IMR-90 (cell line): ENCODE measurements around the gene SLC6A7. TPM values are rescaled to one million over a fixed set of nuclear protein-coding genes. Genes with fewer than 3 reads are reported as not detected.

Source experiments
- ATAC-seq: fragments of 200-7000 bp; cut with Tn5 transposase; 2 replicates; pipeline ENCODE4 v1.9.1; 2020; ENCODE audit warnings: low read depth, mild to moderate bottlenecking, moderate library complexity
- BruUV-seq: library from RNA; stranded (reverse); fragments of 400-500 nt; replicated peaks from 2 replicates; lab custom pipeline; 2021; lab: Mats Ljungman, UMichigan
- CTCF ChIA-PET: fragments of 300-600 bp; formaldehyde crosslinking; extraction: SDS; loops from one replicate; lab custom pipeline; 2021; ENCODE audit warnings: antibody characterized with exemption; lab: Yijun Ruan, JAX
- POLR2A ChIA-PET: fragments of 300-600 bp; sonication (Branson Sonifier 250); formaldehyde crosslinking; loops from one replicate; lab custom pipeline; 2022; ENCODE audit warnings: antibody characterized with exemption; ENCODE audit not compliant: unreplicated experiment; lab: Charles Lee
- DNase-seq: peaks from one replicate; pipeline ENCODE4 v3.0.0; 2013
- H2AFZ ChIP-seq: replicated peaks from 2 replicates; pipeline ENCODE3; 2013; ENCODE audit warnings: low read length, mild to moderate bottlenecking; ENCODE audit not compliant: poor library complexity
- H2AK5ac ChIP-seq: 2 replicates; pipeline ENCODE4 v1.6.1; 2013; ENCODE audit warnings: low read depth, low read length, inconsistent platforms
- H2AK9ac ChIP-seq: replicated peaks from 2 replicates; pipeline ENCODE3; 2013; ENCODE audit warnings: mild to moderate bottlenecking, low read depth, low read length, moderate library complexity; ENCODE audit not compliant: poor library complexity
- H2BK120ac ChIP-seq: 2 replicates; pipeline ENCODE4 v1.6.1; 2013; ENCODE audit warnings: low read depth, low read length, inconsistent platforms
- H2BK15ac ChIP-seq: 3 replicates; pipeline ENCODE4 v1.6.1; 2013; ENCODE audit warnings: low read depth, low read length, inconsistent platforms
- H2BK20ac ChIP-seq: 2 replicates; pipeline ENCODE4 v1.6.1; 2013; ENCODE audit warnings: low read depth, mild to moderate bottlenecking, inconsistent platforms, low read length, moderate library complexity
- H2BK5ac ChIP-seq: 2 replicates; pipeline ENCODE4 v1.6.1; 2013; ENCODE audit warnings: mild to moderate bottlenecking, low read depth, low read length, inconsistent platforms; ENCODE audit not compliant: poor library complexity, severe bottlenecking
- H3K14ac ChIP-seq: replicated peaks from 2 replicates; pipeline ENCODE4 v1.6.1; 2013; ENCODE audit warnings: low read depth, low read length, inconsistent platforms
- H3K18ac ChIP-seq: 2 replicates; pipeline ENCODE4 v1.6.1; 2013; ENCODE audit warnings: low read depth, low read length, control low read depth
- H3K23ac ChIP-seq: 2 replicates; pipeline ENCODE4 v1.6.1; 2013; ENCODE audit warnings: low read depth, low read length, inconsistent platforms
- H3K27ac ChIP-seq: 2 replicates; pipeline ENCODE4 v1.5.1; 2013; ENCODE audit warnings: mild to moderate bottlenecking, control low read depth, low read length; ENCODE audit not compliant: insufficient read depth
- H3K27me3 ChIP-seq: 2 replicates; pipeline ENCODE4 v1.6.1; 2013; ENCODE audit warnings: low read length; ENCODE audit not compliant: control insufficient read depth, insufficient read depth
- H3K36me3 ChIP-seq: 2 replicates; pipeline ENCODE4 v1.6.1; 2013; ENCODE audit warnings: low read length, mixed read lengths; ENCODE audit not compliant: control insufficient read depth, insufficient read depth
- H3K4ac ChIP-seq: 2 replicates; pipeline ENCODE4 v1.6.1; 2013; ENCODE audit warnings: low read depth, low read length, inconsistent platforms
- H3K4me1 ChIP-seq: 2 replicates; pipeline ENCODE4 v1.6.1; 2013; ENCODE audit warnings: low read length, mixed read lengths; ENCODE audit not compliant: control insufficient read depth, insufficient read depth
- H3K4me2 ChIP-seq: 2 replicates; pipeline ENCODE4 v1.6.1; 2013; ENCODE audit warnings: low read depth, mild to moderate bottlenecking, control low read depth, low read length, moderate library complexity
- H3K4me3 ChIP-seq: 2 replicates; pipeline ENCODE4 v1.5.1; 2013; ENCODE audit warnings: low read depth, mild to moderate bottlenecking, control low read depth, low read length, moderate library complexity; ENCODE audit not compliant: insufficient read depth
- H3K56ac ChIP-seq: 2 replicates; pipeline ENCODE4 v1.6.1; 2013; ENCODE audit warnings: low read length, inconsistent platforms; ENCODE audit not compliant: insufficient read depth; ENCODE audit errors: extremely low read depth
- H3K79me1 ChIP-seq, 2 experiments: 2 replicates each; pipeline ENCODE4 v1.6.1; 2013; ENCODE audit warnings: low read length in 2 of 2, inconsistent platforms in 1 of 2, low read depth in 1 of 2
- H3K9ac ChIP-seq: 2 replicates; pipeline ENCODE4 v1.6.1; 2013; ENCODE audit warnings: low read depth, low read length, control low read depth
- H3K9me1 ChIP-seq: 2 replicates; pipeline ENCODE4 v1.6.1; 2013; ENCODE audit warnings: low read length, inconsistent platforms; ENCODE audit not compliant: insufficient read depth
- H3K9me3 ChIP-seq: 2 replicates; pipeline ENCODE4 v1.6.1; 2013; ENCODE audit warnings: low read length; ENCODE audit not compliant: control insufficient read depth, insufficient read depth
- H4K20me1 ChIP-seq: 2 replicates; pipeline ENCODE4 v1.6.1; 2013; ENCODE audit warnings: low read length, inconsistent platforms; ENCODE audit not compliant: insufficient read depth
- H4K5ac ChIP-seq: 2 replicates; pipeline ENCODE4 v1.6.1; 2013; ENCODE audit warnings: mild to moderate bottlenecking, low read depth, low read length, control low read depth
- H4K8ac ChIP-seq, 2 experiments: 2 replicates each; pipeline ENCODE4 v1.6.1; 2013; ENCODE audit warnings: low read depth in 2 of 2, low read length in 2 of 2, control low read depth in 1 of 2, inconsistent platforms in 1 of 2
- H4K91ac ChIP-seq: 2 replicates; pipeline ENCODE4 v1.6.1; 2013; ENCODE audit warnings: low read depth, low read length, inconsistent platforms; ENCODE audit not compliant: insufficient read depth
- CHD1 ChIP-seq: IDR thresholded peaks from 2 replicates; pipeline ENCODE4 v1.6.1; 2012; ENCODE audit warnings: low read depth, low read length, improper control_type of control experiment
- RAD21 ChIP-seq: IDR thresholded peaks from 2 replicates; pipeline ENCODE4 v1.6.1; 2012; ENCODE audit warnings: low read length, improper control_type of control experiment
- WGBS, 2 experiments: methylation state at CpG; one replicate each; pipeline versions ENCODE4 v1.1.5 to v1.1.7; 2013; ENCODE audit warnings: missing lambda C conversion rate in 2 of 2; ENCODE audit not compliant: insufficient read length in 1 of 2; ENCODE audit errors: extremely low coverage in 2 of 2; 5-methylcytosine and 5-hydroxymethylcytosine counted together
- dilution Hi-C: fragments of 300-500 bp; cut with HindIII; formaldehyde crosslinking; loops from one replicate; pipeline ENCODE4 v1.14.3; 2018; ENCODE audit warnings: low sequenced_read_pairs; ENCODE audit not compliant: unreplicated experiment
- in situ Hi-C: fragments of 300-500 bp; cut with MboI; formaldehyde crosslinking; loops from 3 replicates; pipeline ENCODE4 v1.14.3; 2019; ENCODE audit warnings: low sequenced_read_pairs, inconsistent platforms, mixed read lengths
- intact Hi-C: fragments of 100-400 bp; cut with micrococcal nuclease; formaldehyde crosslinking; loops from 2 replicates; pipeline ENCODE4 v1.10.0; 2022
- polyA plus RNA-seq, 3 experiments: library from polyadenylated mRNA; depleted of rRNA; stranded (reverse); fragments of >200 nt; gene quantifications; 2 replicates each; pipeline ENCODE4 v1.2.3, GENCODE V29; 2012; ENCODE audit warnings: low replicate concordance in 1 of 3
- total RNA-seq: library from RNA; depleted of rRNA; stranded (reverse); fragments of >200 nt; gene quantifications from 2 replicates; pipeline ENCODE4 v1.2.3, GENCODE V29; 2012

SLC6A7 gene
- total and polyA plus RNA-seq, 2 of the 4 experiments (the other 2 are of a cell fraction), result under 0.01 TPM; not detected in 1

- BruUV-seq, result no TSS peak
- Histone ChIP-seq H4K91ac (no peak overlapping the region), H3K14ac (no peak overlapping the region), H3K4me3 (no peak overlapping the region), H2BK120ac (no peak overlapping the region), H3K18ac (no peak overlapping the region), H3K27ac (no peak overlapping the region), H3K23ac (no peak overlapping the region), H3K9me3 (no peaks in the 10 kb centered on the region), H3K36me3 (no peaks in the 10 kb centered on the region), H3K56ac (no peak overlapping the region), H3K4me1 (peaks cover 3% of the 10 kb centered on the region; the same call in 1 of the 2 replicates), H2AFZ (no peak overlapping the region), H3K27me3 (no peaks in the 10 kb centered on the region; the same call in 1 of the 2 replicates), H3K4ac (no peak overlapping the region), H4K20me1 (no peaks in the 10 kb centered on the region), H3K79me1 (no peaks in the 10 kb centered on the region), H2AK5ac (no peak overlapping the region), H3K9ac (no peak overlapping the region), H2BK15ac (no peak overlapping the region), H4K5ac (no peak overlapping the region), H3K4me2 (no peak overlapping the region), H3K9me1 (no peaks in the 10 kb centered on the region; the same call in 1 of the 2 replicates), H2BK5ac (no peak overlapping the region), H2BK20ac (no peak overlapping the region), H2AK9ac (no peak overlapping the region), H4K8ac (no peak overlapping the region)
- ATAC-seq (peak; percentile 65), DNase-seq (peak; percentile 67)
- intact Hi-C loops, result no loop called here
- CTCF ChIA-PET, result no interaction called here
- POLR2A ChIA-PET, result no interaction called here
- TF ChIP-seq RAD21 (0 out of 2 replicates have a peak, but pooled peaks have one; percentile 6), CHD1 (no peak)
- in situ Hi-C loops, result loop anchor here (25.0 kb wide), 1 partner anchor 587 kb away; no protein-coding TSS in a partner anchor
- dilution Hi-C loops, result no loop called here
- WGBS, 2 experiments, result 50% methylated on average over 2 of the region's 8 CpGs; no CpG with 5 or more reads in 1 of the 2 experiments
These were observed 34.7 kb downstream of the SLC6A7 start for GRCh38 chr5:150224483-150225027.
